Urinary bladder (tissue), 4 donors: ENCODE data around the gene IKZF3. TPM values are rescaled to one million over a fixed set of nuclear protein-coding genes. Genes with fewer than 3 reads are reported as not detected.

Experiments used
- DNase-seq: peaks from one replicate; pipeline ENCODE4 v3.0.0-alpha.2; 2015; ENCODE audit errors: extremely low spot score
- H3K27ac ChIP-seq: one replicate; pipeline ENCODE4 v1.5.1; 2013; ENCODE audit warnings: low read depth, mild to moderate bottlenecking, moderate library complexity
- H3K36me3 ChIP-seq: one replicate; pipeline ENCODE4 v1.6.1; 2013; ENCODE audit warnings: mild to moderate bottlenecking, moderate library complexity; ENCODE audit not compliant: insufficient read depth
- H3K4me1 ChIP-seq: one replicate; pipeline ENCODE4 v1.6.1; 2013; ENCODE audit warnings: mild to moderate bottlenecking, moderate library complexity; ENCODE audit not compliant: insufficient read depth
- H3K4me3 ChIP-seq: one replicate; pipeline ENCODE4 v1.5.1; 2013; ENCODE audit warnings: low read depth, low read length
- WGBS: extraction: QIAGEN DNeasy Blood & Tissue Kit; methylation state at CpG from one replicate; pipeline ENCODE4 v1.1.7; 2013; 5-methylcytosine and 5-hydroxymethylcytosine counted together
- polyA plus RNA-seq: library from polyadenylated mRNA; stranded (reverse); fragments of 200-250 nt; gene quantifications from one replicate; pipeline ENCODE4 v1.2.3, GENCODE V29; 2013
- total RNA-seq: library from RNA; depleted of rRNA; stranded (reverse); fragments of >200 nt; gene quantifications from one replicate; pipeline ENCODE4 v1.2.3, GENCODE V29; 2014
- donor health status: healthy with polysubstance abuse.
- donor health status: healthy.

Gene IKZF3
- total and polyA plus RNA-seq, 2 donors, result 0.58 to 1.2 TPM

DNA sequence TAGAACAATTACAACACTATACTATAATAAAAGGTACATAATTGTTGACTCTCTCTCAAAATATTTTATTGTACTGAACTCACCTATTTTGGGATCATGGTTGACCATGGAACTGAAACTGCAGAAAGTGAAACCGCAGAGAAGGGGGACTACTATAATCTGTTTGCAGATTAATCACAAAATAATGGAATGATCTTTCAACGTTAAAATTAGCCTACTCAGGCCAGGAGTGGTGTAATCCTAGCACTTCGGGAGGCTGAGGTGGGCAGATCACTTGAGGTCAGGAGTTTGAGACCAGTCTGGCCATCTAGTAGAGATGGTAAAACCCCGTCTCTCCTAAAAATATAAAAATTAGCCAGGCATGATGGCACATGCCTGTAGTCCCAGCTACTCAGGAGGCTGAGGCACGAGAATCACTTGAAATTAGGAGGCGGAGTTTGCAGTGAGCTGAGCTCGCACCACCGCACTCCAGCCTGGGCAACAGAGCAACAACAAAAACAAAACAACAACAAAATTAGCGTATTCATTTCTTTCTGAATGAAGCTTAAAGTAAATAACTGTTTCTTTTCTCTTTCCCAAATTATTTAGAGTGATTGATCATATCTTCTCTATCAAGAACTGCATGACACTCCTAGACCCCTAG lies 45.6 kb downstream of the IKZF3 start:
- no peaks in the 10 kb centered on the region for H3K4me1 ChIP-seq
- no peak for DNase-seq
- 73% methylated on average over 9 of the region's 9 CpGs for WGBS
- H3K36me3 ChIP-seq, result no peaks in the 10 kb centered on the region
- H3K4me3 ChIP-seq, result no peak overlapping the region
- H3K27ac ChIP-seq, result peak overlapping the region; percentile 23

DNA sequence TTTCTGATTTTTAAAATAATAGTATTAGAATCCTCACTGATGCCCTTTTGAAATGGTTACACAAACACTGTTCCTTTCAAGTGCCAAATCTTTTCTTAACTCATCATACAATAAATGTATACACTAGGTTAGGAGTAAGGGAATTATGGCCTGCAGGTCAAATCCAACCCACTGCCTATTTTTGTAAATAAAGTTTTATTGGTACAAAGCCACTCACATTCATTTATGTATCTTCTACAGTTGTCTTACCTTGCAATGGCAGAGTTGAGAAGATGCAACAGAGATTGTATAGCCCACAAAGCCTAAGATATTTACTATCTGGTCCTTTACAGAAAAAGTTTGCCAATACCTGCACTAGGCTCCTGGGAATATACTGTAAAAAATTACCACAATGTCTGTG lies 47.8 kb downstream of the IKZF3 start:
- no peak overlapping the region for H3K27ac ChIP-seq
- no peaks in the 10 kb centered on the region for H3K4me1 ChIP-seq
- no peaks in the 10 kb centered on the region for H3K36me3 ChIP-seq
- no peak for DNase-seq
- H3K4me3 ChIP-seq, result no peak overlapping the region

DNA sequence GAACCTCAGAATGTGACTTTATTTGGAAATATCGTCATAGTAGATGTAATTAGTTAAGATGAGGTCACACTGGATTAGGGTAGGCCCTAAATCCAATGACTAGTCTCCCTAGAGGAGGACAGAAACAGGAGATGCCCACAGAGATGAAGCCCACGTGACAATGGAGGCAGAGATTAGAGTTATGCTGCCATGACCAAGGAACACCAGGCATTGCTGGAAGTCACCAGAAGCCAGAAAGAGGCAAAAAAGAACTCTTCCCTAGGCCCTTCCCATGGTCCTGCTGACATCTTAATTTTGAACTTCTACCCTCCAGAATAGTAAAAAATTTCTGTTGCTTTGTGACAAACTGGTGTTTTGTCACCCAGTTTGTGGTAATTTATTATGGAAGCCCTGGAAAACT lies 49.6 kb downstream of the IKZF3 start:
- 72% methylated on average over 2 of the region's 2 CpGs for WGBS
- no peak for DNase-seq
- Histone ChIP-seq H3K4me1 (no peaks in the 10 kb centered on the region), H3K27ac (no peak overlapping the region), H3K4me3 (no peak overlapping the region), H3K36me3 (no peaks in the 10 kb centered on the region)

DNA sequence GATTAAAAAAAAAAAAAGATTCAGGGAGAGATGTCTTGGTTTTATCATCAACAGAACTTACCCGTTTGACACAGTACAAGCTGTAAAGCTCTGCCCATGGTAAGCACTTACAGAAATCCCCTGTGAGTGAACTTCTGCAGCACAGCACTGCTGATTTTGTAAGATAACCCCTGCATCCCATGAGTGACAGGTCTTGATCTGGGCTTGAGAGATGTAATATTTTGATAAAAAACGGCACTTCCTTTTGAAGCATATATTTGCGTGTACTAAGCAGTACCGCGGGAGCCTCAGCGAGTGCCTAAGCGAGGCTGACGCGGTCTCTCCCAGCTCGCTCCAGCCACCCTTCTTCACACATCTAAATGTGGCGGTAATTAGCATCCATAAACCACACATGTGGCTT lies 50.5 kb downstream of the IKZF3 start:
- 56% methylated on average over 11 of the region's 11 CpGs for WGBS
- no peaks in the 10 kb centered on the region for H3K4me1 ChIP-seq
- no peaks in the 10 kb centered on the region for H3K36me3 ChIP-seq
- no peak overlapping the region for H3K27ac ChIP-seq
- DNase-seq, result no peak
- no peak overlapping the region for H3K4me3 ChIP-seq

DNA sequence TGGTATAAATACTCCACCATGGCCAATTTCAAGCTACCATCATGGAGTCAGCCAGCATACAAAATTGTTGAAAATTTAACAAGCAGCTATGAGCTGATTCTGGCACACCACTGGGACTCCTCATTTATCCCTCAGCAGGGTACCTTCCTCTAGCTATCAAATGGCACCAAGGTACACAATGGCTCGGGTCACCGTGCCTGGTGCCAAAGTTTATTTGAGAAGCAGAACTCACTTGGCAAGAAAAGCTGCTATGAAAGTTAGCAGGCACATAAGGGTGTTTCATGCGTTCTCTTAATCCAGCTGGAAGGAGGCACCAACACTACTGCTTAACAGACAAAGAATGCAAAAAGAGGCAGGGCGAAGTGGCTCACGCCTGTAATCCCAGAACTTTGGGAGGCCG lies 51.6 kb downstream of the IKZF3 start:
- DNase-seq, result no peak
- H3K4me3 ChIP-seq, result no peak overlapping the region
- 61% methylated on average over 6 of the region's 6 CpGs for WGBS
- no peaks in the 10 kb centered on the region for H3K36me3 ChIP-seq
- no peaks in the 10 kb centered on the region for H3K4me1 ChIP-seq
- H3K27ac ChIP-seq, result no peak overlapping the region

DNA sequence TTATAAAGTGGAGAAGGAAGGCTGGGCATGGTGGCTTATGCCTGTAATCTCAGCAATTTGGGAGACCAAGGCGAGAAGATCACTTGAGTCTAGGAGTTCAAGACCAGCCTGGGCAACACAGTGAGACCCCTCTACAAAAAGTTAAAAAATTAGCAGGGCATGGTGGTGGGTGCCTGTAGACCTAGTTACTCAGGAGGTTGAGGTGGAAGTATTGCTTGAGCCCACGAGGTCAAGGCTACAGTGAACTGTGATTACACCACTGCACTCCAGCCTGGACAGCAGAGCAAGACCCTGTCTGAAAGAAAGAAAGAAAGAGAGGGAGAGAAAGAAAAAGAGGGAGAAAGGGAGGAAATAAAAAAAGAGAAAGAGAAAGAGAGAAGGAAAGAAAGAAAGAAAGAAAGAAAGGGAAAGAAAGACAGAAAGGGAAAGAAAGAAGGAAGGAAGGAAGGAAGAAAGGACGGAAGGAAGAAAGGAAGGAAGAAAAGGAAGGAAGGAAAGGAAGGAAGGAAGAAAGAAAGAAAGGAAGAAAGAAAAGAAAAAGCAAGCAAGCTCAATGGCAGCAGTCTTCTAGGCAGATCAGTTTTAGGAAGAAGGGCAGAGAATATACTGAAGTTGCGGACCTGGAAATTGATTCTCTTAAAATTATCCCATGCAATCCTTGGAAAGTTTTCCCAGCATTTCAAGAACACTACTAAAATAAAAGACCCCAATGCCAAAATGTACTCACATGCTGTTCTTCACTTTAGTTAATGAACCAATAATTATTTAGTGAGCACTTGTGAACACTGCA lies 53.0 kb downstream of the IKZF3 start:
- DNase-seq, result no peak
- Histone ChIP-seq H3K4me1 (no peaks in the 10 kb centered on the region), H3K27ac (no peak overlapping the region), H3K36me3 (no peaks in the 10 kb centered on the region), H3K4me3 (no peak overlapping the region)
- 79% methylated on average over 4 of the region's 4 CpGs for WGBS

DNA sequence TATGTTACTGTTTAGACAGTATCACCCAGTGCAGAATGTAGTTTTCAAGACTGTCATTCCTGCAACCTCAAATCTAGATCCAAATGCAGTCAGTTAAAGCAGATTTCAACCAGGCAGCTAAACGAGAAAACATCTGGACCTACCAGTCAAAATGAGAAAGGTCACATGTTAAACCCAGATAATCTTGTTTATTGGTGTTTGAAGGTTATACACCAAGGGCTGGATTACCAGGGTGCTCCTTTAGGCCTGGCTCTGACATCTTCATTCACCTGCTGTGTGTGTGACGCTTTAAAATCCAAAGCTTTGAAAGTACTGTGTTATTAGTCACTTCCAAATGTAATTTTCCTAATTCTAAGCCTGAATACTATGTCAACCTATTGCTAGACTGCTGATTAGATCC lies 54.9 kb downstream of the IKZF3 start:
- Histone ChIP-seq H3K27ac (no peak overlapping the region), H3K4me3 (no peak overlapping the region), H3K4me1 (no peaks in the 10 kb centered on the region), H3K36me3 (no peaks in the 10 kb centered on the region)
- whole genome bisulfite sequencing, result 26% methylated on average over 2 of the region's 2 CpGs
- DNase-seq, result no peak

DNA sequence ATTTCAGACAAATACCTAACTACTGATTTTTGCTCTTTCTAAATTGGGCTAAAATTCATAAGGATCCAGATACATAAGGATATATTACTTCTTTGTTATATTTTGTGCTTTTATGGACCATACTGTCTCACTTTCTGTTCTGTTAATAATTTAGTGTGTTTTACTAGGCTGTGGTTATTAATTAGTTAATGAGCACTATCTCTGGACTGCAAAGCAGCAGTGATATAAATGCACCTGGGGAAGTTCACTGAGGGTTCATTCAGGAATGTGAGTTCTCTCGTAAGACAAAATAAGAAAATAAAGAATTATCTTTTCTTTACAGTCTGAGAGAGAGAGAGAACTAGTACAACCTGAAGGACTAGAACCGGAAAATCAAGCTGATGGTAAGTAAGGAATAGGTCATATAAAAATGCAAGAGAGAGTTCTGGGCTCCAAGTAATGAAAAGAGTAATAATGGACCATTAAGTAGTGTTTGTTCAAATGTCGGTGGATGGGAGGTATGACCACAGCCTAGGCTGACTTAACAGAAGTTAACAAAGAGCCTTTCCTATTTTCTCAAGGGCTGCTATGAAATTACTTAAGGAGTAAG lies 55.6 kb downstream of the IKZF3 start:
- no peak overlapping the region for H3K27ac ChIP-seq
- WGBS, result 49% methylated on average over 3 of the region's 3 CpGs
- no peaks in the 10 kb centered on the region for H3K36me3 ChIP-seq
- H3K4me1 ChIP-seq, result no peaks in the 10 kb centered on the region
- H3K4me3 ChIP-seq, result no peak overlapping the region
- DNase-seq, result peak; percentile 33

DNA sequence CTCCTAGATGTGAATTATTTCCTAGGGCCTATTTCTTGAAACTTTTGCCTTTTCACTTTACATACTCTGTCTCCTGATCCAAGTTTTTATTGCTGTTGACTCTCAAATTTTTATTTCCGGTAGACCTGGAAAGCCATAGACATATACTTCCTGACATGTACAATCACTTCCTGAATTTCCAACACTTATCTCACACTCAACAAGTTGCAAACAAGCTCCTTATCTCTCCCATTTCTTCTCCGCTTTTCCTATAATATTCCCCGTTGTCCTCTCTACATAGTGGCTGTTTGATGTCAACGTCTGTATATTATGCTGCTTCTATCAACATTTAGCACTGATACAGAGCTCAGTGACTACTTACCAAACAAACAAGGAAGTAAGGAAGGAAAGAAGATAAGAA lies 59.3 kb downstream of the IKZF3 start:
- H3K4me1 ChIP-seq, result no peaks in the 10 kb centered on the region
- H3K27ac ChIP-seq, result peak overlapping the region; percentile 10
- no peak overlapping the region for H3K4me3 ChIP-seq
- no peak for DNase-seq
- H3K36me3 ChIP-seq, result no peaks in the 10 kb centered on the region
- 25% methylated on average over 4 of the region's 4 CpGs for WGBS

DNA sequence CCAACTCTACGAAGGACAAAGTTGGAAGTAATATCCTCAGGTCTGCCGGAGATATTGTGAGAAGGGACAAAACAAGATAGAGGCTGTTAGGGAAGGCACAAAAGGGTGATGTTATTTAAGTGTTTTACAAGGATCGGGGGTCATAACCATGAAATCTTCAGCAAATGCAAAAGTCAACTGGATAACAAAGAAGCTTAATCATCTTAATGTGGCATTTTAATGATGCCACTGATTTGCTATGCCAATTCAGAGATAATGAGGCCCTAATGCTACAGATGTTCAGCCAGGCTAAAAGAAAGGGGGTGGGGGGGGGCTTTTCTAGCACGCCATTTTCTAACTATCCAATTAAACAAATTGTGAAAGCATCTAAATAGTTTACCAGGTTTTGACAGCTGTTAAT lies 63.1 kb downstream of the IKZF3 start:
- Histone ChIP-seq H3K27ac (no peak overlapping the region), H3K4me3 (no peak overlapping the region), H3K36me3 (no peaks in the 10 kb centered on the region), H3K4me1 (no peaks in the 10 kb centered on the region)
- no peak for DNase-seq
- 49% methylated on average over 4 of the region's 4 CpGs for WGBS

DNA sequence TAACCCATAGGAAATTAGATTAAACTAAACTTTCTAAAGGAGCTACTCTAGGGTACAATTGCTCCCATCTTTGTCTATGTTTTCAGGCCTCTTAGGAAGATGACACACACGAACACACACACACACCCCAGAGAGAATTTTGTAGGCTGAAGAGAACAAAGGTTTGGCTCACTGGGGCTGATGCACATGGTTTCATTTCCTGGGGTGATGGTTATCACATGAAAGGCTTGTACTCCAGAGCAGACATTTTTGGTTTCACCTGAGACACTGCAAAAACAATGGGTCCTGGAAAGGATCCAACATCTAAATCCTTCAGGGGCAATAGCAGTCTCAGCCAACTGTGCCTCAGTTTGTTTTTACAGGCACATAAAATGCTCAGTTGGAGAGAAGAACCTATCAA lies 63.6 kb downstream of the IKZF3 start:
- WGBS, result 19% methylated on average over 1 of the region's 1 CpG

DNA sequence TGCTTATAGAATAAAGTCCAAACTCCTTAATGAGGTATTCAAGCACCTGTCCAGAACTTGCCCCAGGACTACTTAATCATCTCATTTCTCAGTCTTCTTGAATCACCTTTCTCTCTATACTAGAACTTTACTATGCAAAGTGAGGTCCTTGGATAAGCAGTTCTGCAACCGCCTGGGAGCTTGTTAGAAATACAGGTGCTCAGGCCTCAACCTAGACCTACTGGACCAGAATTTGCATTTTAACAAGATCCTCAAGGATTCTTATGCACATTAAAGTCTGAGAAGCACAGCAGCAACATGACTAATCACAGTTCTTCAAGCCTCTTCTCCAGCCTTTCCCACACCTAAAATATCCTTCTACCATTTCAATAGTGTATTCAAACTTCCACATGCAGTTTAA lies 64.7 kb downstream of the IKZF3 start:
- DNase-seq, result no peak
- Histone ChIP-seq H3K4me1 (no peaks in the 10 kb centered on the region), H3K36me3 (no peaks in the 10 kb centered on the region), H3K27ac (no peak overlapping the region), H3K4me3 (no peak overlapping the region)
- WGBS, result 69% methylated on average over 1 of the region's 1 CpG

More for the DNA sequence above, 63.6 kb downstream of the IKZF3 start:
- Histone ChIP-seq H3K36me3 (no peaks in the 10 kb centered on the region), H3K4me3 (no peak overlapping the region), H3K4me1 (no peaks in the 10 kb centered on the region), H3K27ac (no peak overlapping the region)
- DNase-seq, result no peak

DNA sequence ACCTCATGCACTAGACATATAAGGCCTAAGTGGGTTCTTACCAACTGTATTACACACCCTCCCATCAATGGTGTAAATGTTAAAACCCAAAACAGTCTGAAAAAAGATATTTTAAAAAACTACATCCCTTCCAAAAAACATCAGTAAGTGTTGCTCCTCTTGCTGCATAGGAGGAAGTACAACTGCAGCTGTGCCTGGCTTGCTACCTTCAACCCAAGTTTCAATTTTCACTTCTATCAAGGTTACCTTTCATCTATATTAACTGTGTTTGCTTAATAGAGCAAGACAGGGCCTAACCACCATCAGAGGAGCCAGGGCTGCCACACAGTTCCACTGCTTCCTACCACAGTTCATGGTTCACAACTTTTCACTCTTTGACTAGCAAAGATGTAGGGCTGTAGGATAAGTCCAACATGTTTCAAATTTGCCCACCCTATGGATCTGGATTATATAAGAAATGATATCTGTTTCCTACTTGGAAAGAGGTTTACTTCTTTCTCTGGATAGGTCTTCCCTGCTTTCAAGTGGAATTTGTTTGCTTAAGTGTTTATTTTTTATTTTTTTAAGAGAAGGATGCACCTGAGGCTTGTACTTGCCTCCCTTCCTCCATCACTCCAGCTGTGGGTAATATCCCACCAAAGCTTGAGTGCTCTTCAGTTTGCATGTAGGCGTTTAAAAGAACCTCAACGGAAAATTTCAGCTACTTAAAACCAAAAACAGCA lies 69.7 kb downstream of the IKZF3 start:
- DNase-seq, result no peak
- WGBS, result 85% methylated on average over 2 of the region's 2 CpGs
- no peaks in the 10 kb centered on the region for H3K4me1 ChIP-seq

More for the DNA sequence above, 69.7 kb downstream of the IKZF3 start:
- Histone ChIP-seq H3K36me3 (no peaks in the 10 kb centered on the region), H3K4me3 (no peak overlapping the region), H3K27ac (no peak overlapping the region)
